IPS DF 19.7 (cell line): Measurements from ENCODE around the gene ETS1.
A peak's percentile ranks its signal among the peaks of the same experiment; 100 is the strongest.

Experiments used
- DNase-seq: peaks from one replicate; pipeline ENCODE4 v3.0.0-alpha.2; 2013; ENCODE audit warnings: low read depth, low spot score

ETS1 gene

GRCh38 chr11:128594226-128594625 lies 6.9 kb upstream of the ETS1 start:
- DNase-seq: no peak

- DNase-seq: no peak
Observed at GRCh38 chr11:128593281-128593680, 5.9 kb upstream of the ETS1 start.

- no peak for DNase-seq
Observed at GRCh38 chr11:128592454-128592853, 5.1 kb upstream of the ETS1 start.

- DNase-seq: no peak
Observed at GRCh38 chr11:128590587-128590986, 3.2 kb upstream of the ETS1 start.

- no peak for DNase-seq
Observed at GRCh38 chr11:128589998-128590397, 2.6 kb upstream of the ETS1 start.

- DNase-seq: no peak
Observed at GRCh38 chr11:128588093-128588492, 735 bp upstream of the ETS1 start.

GRCh38 chr11:128586689-128587088 lies 669 bp downstream of the ETS1 start:
- no peak for DNase-seq

- no peak for DNase-seq
Observed at GRCh38 chr11:128585498-128586238, 1.7 kb downstream of the ETS1 start.

GRCh38 chr11:128584253-128584652 lies 3.1 kb downstream of the ETS1 start:
- no peak for DNase-seq

GRCh38 chr11:128582496-128583366 lies 4.6 kb downstream of the ETS1 start:
- peak; percentile 86 for DNase-seq

GRCh38 chr11:128581561-128582272 lies 5.6 kb downstream of the ETS1 start:
- no peak for DNase-seq

GRCh38 chr11:128580612-128581011 lies 6.7 kb downstream of the ETS1 start:
- DNase-seq: no peak

- no peak for DNase-seq
Observed at GRCh38 chr11:128579798-128580504, 7.4 kb downstream of the ETS1 start.

- no peak for DNase-seq
Observed at GRCh38 chr11:128576555-128576954, 10.8 kb downstream of the ETS1 start.

- no peak for DNase-seq
Observed at GRCh38 chr11:128575961-128576350, 11.4 kb downstream of the ETS1 start.

GRCh38 chr11:128575174-128575960 lies 12.0 kb downstream of the ETS1 start:
- DNase-seq: no peak

GRCh38 chr11:128574576-128575011 lies 12.8 kb downstream of the ETS1 start:
- DNase-seq: no peak

- DNase-seq: no peak
Observed at GRCh38 chr11:128573638-128574037, 13.7 kb downstream of the ETS1 start.

GRCh38 chr11:128572965-128573364 lies 14.4 kb downstream of the ETS1 start:
- DNase-seq: no peak

- no peak for DNase-seq
Observed at GRCh38 chr11:128570632-128571031, 16.7 kb downstream of the ETS1 start.

- DNase-seq: no peak
Observed at GRCh38 chr11:128569291-128569690, 18.1 kb downstream of the ETS1 start.
